Left renal cortex interstitium (tissue), 4 donors: ENCODE data around the gene IKZF2. TPM values are rescaled to one million over a fixed set of nuclear protein-coding genes. Genes with fewer than 3 reads are reported as not detected.

Source experiments
- DNase-seq, 4 donors: peaks; one replicate each; pipeline ENCODE4 v3.0.0-alpha.2; 2013; ENCODE audit warnings: low read depth in 4 of 4, low spot score in 2 of 4, missing footprints in 1 of 4
- polyA plus RNA-seq, 4 donors: library from polyadenylated mRNA; unstranded; fragments of 120-200 nt; gene quantifications; one replicate each; pipeline ENCODE4 v1.2.1, GENCODE V29; 2013; ENCODE audit not compliant: insufficient read length in 4 of 4

IKZF2 gene
- polyA plus RNA-seq, 4 donors, result 7.9 to 10.2 (median 9.2) TPM

GRCh38 chr2:213104092-213104902, 47.1 kb downstream of the IKZF2 start:
- DNase-seq, result no peak

GRCh38 chr2:213101692-213102460, 49.5 kb downstream of the IKZF2 start:
- no peak for DNase-seq

GRCh38 chr2:213101109-213101508, 50.3 kb downstream of the IKZF2 start:
- DNase-seq, result no peak

- DNase-seq, result no peak
Measured at GRCh38 chr2:213098612-213099011, 52.8 kb downstream of the IKZF2 start.

GRCh38 chr2:213091765-213092164, 59.6 kb downstream of the IKZF2 start:
- DNase-seq, result no peak

- no peak for DNase-seq
Measured at GRCh38 chr2:213090772-213091171, 60.6 kb downstream of the IKZF2 start.

- DNase-seq, result no peak
Measured at GRCh38 chr2:213089438-213089837, 62.0 kb downstream of the IKZF2 start.

GRCh38 chr2:213087040-213087439, 64.4 kb downstream of the IKZF2 start:
- DNase-seq, result no peak

GRCh38 chr2:213086571-213086970, 64.8 kb downstream of the IKZF2 start:
- no peak for DNase-seq

- DNase-seq, result no peak
Measured at GRCh38 chr2:213086050-213086449, 65.4 kb downstream of the IKZF2 start.

- DNase-seq, result no peak
Measured at GRCh38 chr2:213085538-213085937, 65.9 kb downstream of the IKZF2 start.

GRCh38 chr2:213084261-213084660, 67.2 kb downstream of the IKZF2 start:
- no peak for DNase-seq

- no peak for DNase-seq
Measured at GRCh38 chr2:213080969-213081617, 70.3 kb downstream of the IKZF2 start.

- DNase-seq, result no peak
Measured at GRCh38 chr2:213079756-213080155, 71.7 kb downstream of the IKZF2 start.

GRCh38 chr2:213078686-213079085, 72.7 kb downstream of the IKZF2 start:
- no peak for DNase-seq

- DNase-seq, result no peak
Measured at GRCh38 chr2:213069531-213069930, 81.9 kb downstream of the IKZF2 start.

GRCh38 chr2:213068676-213069359, 82.6 kb downstream of the IKZF2 start:
- no peak for DNase-seq

GRCh38 chr2:213067888-213068287, 83.5 kb downstream of the IKZF2 start:
- DNase-seq, result no peak

GRCh38 chr2:213066443-213066743, 85.0 kb downstream of the IKZF2 start:
- DNase-seq, result no peak

- DNase-seq, result peak in 1 of 4 donors; percentile 4
Measured at GRCh38 chr2:213065583-213066442, 85.6 kb downstream of the IKZF2 start.
